GM12873 (cell line): ENCODE results near the gene SERBP1.

Source experiments
- TF ChIP-seq, protein P1 (sequence below): IDR thresholded peaks from 2 replicates; pipeline ENCODE4 v1.5.1; 2012; ENCODE audit warnings: low read depth, mild to moderate bottlenecking, moderate library complexity, low read length, control low read depth; ENCODE audit not compliant: insufficient read depth; ENCODE audit errors: missing control alignments

SERBP1 gene

DNA sequence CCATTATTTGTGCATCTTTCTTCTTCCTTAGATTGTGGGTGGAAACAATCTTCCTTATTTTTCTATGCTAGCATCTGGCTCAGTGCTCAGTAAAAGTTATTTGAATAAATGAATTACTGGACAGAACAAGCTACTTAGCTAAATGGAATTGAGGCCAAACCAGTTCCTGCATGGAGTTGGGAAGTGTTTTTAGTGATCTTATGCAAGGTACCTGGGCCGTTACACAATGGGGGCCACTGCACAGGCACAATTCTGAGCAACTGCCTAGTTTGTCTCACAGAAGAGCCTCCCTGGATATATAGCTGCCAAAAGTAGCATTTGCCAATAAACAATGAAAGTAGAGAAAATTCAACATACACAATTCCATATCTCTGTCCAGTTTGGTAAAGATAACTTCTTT is 27.0 kb upstream of the SERBP1 start:
- TF ChIP-seq, protein P1, sequence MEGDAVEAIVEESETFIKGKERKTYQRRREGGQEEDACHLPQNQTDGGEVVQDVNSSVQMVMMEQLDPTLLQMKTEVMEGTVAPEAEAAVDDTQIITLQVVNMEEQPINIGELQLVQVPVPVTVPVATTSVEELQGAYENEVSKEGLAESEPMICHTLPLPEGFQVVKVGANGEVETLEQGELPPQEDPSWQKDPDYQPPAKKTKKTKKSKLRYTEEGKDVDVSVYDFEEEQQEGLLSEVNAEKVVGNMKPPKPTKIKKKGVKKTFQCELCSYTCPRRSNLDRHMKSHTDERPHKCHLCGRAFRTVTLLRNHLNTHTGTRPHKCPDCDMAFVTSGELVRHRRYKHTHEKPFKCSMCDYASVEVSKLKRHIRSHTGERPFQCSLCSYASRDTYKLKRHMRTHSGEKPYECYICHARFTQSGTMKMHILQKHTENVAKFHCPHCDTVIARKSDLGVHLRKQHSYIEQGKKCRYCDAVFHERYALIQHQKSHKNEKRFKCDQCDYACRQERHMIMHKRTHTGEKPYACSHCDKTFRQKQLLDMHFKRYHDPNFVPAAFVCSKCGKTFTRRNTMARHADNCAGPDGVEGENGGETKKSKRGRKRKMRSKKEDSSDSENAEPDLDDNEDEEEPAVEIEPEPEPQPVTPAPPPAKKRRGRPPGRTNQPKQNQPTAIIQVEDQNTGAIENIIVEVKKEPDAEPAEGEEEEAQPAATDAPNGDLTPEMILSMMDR, result no peak

DNA sequence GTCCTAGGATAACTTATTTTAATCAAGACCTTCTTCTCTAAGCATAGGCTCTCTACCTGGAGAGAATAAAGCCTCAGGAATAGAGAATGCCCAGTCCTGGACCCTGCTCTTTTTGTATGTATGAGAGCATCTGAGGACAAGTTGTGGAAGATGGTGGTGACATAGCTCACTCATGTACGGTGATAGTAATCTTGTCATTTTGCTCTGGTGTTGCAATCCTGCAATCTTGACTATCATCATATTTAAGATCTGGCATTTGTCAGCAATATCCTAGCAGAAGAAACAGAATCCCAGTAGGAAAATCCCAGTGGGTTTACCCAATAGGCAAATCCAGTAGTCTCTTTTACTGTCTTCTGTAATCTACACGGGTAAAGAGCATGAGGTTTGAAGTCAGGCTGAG is 21.6 kb upstream of the SERBP1 start:
- TF ChIP-seq, protein P1, result no peak

DNA sequence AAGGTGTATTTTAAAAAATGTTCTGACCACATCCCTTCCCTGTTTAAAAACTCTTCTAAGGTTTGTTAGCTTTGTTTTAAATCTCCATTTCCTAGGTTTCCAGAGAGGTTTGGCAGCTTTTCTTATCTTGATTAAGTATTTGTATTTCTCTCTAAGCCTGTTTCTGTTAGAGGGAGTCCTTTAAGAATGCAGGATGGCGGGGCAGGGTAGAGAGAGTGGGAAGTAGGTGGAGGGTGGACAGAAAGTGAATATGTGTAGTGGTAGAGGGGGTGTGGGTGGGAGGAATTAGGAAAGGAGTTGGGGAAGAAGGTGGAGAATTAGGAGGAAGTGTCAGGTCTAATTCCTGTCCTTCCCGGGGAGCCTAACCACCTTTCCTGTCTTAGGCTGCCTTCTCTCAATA is 21.2 kb upstream of the SERBP1 start:
- TF ChIP-seq, protein P1, result no peak

DNA sequence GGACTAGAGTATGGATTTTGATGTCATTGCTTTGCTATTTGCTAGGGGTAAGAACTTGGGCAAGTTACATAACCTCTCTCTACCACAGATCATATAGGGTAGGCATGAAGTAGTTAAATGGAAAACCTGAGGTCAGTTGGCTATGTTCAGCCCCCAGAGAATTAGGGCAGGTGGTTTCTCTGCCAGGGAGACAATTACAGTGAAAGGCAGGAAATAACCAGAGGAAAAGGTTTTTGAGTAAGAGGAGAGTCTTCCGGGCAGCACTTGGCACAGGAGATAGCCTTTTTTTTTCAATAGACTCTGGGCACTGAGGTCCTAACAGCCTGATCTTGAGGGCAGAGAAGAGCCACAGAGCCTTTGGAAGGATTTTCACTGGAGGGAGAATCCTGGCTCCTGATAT is 16.7 kb upstream of the SERBP1 start:
- TF ChIP-seq, protein P1, result no peak

DNA sequence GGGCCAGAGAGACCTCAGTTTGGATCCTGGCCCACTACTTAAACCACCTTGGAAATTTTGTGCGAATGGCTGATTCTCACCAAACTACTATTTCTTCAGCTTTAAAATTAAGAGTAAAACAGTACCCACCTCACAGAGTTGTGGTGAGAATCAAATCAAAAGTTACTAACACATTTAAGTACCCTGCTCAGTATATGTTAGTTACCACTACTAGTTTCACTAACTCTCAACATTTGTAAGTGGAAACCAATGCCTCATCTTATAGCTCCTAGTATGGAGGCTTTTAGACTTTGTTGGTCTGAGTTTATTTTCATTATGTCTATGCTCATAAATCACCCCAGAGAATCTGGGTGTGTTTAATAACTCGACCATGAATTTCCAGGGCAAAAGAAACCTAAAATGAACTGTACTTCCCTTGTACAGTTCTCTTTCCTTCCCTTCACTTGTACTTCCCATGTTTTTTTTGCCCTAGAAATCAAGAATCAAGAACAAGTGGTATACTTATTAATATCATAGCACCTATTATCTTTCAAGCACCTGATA is 11.6 kb upstream of the SERBP1 start:
- TF ChIP-seq, protein P1, result no peak

DNA sequence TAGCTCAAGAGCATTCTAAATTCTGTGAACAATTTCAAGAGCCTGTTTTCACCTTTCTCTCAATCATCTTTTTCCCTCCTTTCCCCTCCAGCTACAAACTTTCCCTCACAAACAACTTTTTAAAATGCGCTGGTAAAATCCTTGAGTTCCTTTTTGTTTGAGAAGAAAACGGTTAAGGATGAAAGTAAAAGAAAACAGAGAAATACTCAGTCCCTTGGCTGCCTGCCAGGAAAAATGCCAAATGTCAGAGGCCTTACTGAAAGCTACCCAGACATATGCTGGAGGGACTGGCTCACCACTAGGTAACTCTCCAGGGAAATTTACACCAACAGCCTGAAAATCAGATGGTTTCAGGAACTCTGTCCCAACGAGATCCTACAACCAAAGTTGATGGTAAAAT is 11.0 kb upstream of the SERBP1 start:
- TF ChIP-seq, protein P1, result no peak

DNA sequence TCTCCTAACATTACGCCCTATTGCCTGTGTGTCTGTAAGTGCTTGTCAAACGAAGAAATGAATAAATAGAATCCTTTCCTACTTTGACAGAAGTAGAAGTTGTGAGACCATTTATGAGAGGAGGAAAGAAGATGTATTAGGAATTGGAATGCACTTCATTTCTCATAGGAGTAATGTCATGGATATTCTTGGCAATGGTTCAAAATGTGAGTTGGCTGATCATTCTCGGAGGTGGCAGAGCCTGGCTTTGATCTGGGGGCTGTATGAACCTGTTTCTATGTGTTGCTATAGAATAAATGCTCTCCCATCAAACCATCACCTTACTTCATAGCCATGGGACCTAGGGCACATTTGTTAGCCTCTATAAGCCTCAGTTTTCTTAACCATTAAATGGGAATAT is 10.1 kb upstream of the SERBP1 start:
- TF ChIP-seq, protein P1, result no peak
